SKM-1 treated with dmso at 0.1 percent for 144 hours (cell line): ENCODE data around the gene GSTM1.
"Not testable (repeated sequence)": the region's sequence is repeated elsewhere in the genome, so short reads cannot be mapped to it uniquely, and the experiment has no call there.

Experiments
- DNase-seq: peaks from one replicate; lab custom pipeline; 2025; ENCODE audit not compliant: unreplicated experiment; lab: John Stamatoyannopoulos, UW

Gene GSTM1

DNA sequence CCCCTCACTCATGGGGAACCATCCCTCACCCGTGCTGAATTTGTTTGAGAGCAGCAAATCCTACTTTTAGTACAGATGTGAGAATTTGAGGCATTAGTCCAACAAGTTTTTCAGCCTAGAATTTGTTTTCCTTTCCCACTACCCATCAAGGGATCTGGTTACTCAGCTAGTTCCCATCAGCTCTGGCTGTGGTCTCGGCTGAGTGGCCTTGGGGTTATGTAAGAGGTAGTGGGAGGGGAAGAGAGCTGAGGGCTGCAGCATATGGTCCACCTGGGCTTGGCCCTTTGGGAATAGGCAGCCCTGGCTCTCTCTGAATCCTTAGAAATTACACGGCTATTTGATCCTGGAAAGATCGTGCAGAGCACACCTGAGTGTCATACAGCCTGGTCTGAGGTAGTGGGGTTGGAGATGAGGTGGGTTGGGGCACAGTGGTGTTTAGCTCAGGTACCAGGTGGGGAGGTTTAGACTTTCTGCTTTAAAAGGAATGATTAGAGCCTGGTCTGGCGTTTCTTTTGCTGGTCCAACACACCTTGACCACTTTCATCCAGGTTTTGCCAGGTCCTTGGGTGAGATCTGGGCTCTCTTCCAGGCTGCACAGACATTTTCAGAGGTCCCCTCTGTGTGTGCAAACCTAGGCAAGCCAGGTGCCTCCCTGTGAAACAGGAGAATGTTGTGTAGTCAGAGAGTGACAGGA, 27.5 kb upstream of the GSTM1 start:
- DNase-seq, result peak; percentile 63

DNA sequence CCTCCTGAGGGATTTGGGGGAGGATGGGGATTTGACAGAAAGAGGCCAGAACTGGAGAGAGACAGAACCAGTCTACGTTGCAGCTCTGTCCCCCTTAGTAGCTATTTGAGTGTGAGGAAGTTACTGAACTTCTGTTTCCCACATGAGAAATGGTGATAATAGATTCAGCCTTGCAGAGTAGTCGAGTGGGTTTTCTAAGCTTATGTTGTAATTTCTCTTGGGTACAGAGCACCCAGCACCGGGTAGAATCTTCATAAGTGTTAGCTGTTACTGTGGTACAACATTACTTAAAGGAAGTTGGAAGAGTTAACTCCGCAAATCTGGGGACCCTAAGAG, 27.0 kb upstream of the GSTM1 start:
- DNase-seq, result peak; percentile 34

DNA sequence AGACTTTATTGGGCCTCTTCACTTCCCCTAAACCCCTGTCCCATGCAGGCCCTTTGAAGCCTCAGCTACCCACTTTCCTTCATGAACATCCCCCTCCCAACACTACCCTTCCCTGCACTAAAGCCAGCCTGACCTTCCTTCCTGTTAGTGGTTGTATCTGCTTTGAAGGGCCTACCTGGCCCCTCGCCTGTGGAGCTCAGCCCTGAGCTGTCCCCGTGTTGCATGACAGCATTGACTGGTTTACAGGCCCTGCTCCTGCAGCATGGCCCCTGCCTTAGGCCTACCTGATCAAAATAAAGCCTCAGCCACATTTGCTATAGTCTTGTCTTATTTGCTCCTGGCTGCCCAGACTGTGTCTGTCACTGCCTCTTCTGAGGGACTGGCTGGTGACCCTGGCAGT, 26.2 kb upstream of the GSTM1 start:
- no peak for DNase-seq

DNA sequence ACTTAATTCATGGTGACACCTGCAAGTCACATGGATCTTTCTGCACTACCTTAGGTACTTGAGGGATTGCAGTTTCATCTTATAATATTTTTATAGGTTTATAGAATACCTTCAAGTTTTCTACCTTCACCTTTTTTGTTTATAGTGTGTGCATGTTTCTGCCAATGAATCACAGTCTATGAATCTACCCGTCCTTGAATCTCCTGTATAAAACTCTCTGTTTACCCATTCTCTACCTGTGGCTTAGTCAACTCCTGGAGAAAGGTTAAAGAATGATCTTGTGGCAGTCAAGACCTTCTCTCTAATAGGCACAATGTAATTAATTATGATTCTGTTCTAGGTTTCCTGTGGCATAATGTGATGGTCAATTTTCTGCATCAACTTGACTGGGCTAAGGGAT, 22.9 kb upstream of the GSTM1 start:
- no peak for DNase-seq

DNA sequence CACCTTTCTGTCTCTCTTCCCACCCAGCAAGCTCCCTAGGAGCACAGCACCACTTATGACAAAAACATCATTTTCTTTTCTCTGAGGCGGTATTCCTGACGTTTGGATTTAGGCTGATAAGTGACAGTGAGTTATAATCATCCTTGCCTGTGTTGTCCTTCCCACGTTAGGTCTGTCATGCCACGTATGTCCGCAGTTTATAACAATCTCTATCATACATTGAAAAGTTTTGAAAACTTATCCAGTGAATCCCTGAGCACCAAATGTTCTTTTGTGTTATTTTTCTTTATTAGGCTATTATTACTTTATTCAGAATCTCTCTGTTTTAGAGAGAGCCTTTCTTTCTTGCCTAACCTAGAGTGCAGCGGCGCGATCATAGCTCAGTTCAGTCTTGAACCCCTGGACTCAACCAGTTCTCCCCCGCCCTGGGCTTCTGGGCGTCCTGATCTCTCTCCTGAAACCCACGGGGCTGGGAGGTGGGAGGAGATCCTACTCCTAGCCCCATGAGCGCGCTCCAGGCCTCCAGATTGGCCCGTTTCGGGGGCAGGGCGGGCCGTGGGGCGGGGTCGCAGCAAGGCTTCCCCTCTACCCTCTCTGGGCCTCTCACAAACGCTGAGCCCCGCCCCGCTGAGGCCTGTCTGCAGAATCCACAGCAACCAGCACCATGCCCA, 20.0 kb upstream of the GSTM1 start, which contains the start of gene GSTM2:
Gene GSTM2, plus strand, starts transcription at position 606 of the 671 bp plus-strand sequence. Its CDS starts 59 bp downstream, at position 665.
- no peak for DNase-seq

DNA sequence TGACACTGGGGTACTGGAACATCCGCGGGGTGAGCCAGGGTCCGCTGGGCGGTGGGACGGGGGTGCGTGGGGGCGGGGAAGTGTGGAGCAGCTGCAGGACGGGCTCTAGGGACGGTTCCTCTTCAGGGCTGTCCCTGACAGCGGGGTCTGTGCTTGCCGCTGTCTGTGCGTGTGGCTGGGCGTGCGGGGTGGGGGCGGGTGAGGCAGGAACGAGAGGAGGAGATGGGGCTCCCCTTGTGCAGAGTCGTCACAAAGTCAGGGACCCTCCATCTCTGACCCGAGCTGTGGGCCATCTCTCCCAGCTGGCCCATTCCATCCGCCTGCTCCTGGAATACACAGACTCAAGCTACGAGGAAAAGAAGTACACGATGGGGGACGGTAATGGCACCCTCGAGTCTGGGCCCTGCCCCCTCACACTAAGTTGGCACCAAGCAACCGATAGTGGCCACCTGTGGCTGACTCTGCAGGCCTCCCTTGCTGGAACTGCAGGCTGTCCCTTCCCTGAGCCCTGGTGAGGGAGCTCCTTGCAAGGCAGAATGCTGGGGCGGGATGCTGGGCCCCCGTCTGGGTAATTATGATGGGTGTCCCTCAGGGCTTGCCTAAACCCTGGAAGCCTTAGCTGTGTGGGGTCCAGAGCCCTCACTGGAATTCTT, 19.4 kb upstream of the GSTM1 start:
- DNase-seq, result no peak

DNA sequence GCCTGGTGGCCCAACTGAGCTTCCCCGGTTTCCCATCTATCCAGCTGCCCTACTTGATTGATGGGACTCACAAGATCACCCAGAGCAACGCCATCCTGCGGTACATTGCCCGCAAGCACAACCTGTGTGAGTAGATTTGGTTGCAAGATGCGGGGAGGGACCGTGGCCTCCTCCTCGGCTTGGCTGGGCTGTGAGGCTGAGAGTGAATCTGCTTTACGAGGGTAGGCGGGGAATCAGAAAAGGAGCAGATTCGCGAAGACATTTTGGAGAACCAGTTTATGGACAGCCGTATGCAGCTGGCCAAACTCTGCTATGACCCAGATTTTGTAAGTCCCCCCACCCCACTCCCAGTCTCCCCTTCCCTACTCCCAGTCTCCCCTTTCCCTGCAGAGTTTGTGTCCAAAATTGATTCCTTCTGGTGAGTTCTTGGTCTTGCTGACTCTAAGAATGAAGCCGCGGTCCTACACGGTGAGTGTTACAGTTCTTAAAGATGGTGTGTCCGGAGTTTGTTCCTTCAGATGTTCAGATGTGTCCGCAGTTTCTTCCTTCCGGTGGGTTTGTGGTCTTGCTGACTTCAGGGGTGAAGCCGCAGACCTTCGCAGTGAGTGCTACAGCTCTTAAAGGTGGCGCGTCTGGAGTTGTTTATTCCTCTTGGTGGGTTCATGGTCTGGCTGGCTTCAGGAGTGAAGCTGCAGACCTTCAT, 18.2 kb upstream of the GSTM1 start:
- no peak for DNase-seq

DNA sequence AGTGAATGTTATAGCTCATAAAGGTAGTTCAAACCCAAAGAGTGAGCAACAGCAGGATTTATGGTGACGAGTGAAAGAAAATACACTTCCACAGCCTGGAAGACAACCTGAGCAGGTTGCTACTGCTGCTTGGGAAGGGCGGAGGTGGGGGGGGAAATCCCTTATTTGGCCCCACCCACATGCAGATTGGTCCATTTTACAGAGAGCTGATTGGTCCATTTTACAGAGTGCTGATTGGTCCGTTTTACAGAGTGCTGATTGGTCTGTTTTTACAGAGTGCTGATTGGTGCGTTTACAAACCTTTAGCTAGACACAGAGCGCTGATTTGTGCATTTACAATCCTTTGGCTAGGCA, 17.7 kb upstream of the GSTM1 start:
- not testable (repeated sequence) for DNase-seq

DNA sequence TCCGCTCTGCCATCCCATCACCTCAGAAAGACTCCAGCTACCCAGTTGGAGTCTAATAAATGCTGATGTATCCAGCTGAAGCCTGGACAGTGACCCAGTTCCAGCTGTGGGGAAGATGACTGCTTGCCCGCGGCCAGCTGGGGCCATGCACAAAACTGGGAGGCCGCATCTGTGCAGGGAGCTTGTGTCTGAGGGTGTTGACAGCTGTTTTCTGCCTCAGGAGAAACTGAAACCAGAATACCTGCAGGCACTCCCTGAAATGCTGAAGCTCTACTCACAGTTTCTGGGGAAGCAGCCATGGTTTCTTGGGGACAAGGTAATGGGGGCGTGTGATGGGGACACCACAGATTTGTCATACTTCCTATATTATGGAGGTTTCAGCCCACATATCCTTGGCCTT, 16.6 kb upstream of the GSTM1 start:
- DNase-seq, result no peak

DNA sequence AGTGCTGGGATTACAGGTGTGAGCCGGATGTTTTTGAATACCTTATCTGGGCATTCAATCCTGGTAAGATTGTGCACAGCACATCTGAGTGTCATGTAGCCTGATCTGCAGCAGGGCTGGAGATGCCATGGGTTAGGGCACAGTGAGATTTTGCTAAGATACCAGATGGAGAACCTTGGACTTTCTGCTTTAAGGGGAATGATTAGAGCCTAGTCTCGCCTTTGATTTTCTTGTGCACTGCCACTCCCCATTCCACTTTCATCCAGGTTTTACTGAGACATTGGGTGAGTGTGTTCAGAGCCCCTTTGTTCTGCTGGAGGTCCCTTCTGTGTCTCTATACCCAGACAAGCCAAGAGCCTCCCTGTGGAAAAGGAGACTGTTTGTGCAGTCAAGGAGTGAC, 13.8 kb upstream of the GSTM1 start:
- not testable (repeated sequence) for DNase-seq

DNA sequence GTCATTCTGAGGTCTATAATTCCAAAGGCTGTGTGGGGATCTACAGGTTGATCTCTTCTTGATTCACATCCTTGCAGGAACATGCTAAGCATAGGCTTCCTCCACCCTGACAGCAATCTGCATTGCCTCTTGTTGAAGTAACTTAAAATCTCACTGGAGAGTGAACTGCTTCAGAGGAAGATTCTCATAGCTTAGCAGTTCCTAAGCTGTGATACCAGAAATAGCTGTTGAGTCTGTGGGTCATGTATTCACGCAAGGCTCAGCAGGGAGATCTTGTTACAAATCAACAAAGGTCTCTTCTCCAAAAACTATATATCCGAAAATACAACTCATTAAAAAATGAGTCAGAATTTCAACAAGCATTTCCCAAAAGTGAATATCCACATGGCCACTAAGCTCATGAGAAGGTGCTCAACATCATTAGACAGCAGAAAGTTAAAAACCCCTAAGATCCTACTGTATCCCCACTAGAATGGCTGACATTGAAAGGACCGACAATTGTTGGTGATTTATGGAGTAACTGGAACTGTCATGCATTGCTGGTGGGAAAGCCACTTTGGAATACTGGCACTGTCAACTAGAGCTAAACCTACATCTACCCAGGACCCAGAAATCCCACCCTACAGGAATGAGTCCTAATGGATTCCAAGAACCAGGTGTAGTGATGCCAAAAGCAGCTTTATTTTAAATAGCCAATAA, 10.8 kb upstream of the GSTM1 start:
- not testable (repeated sequence) for DNase-seq

DNA sequence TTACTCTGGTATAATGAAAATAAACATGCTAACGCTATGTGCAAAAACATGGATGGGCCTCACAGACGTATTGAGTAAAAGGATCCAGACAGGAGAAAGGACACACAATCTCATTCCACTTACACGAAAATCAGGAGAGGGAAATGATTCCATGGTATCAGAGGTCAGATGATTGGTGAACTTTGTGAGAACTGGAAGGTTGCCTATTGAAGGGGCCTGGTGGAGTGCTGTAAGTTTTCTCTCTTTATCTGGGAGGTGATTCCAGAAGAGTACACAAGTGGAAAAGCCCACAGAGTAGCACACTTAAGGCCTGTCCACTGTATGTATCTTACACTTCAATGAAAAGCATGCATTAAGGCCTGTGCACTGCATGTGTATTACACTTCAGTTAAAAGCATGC, 10.2 kb upstream of the GSTM1 start:
- DNase-seq, result no peak

DNA sequence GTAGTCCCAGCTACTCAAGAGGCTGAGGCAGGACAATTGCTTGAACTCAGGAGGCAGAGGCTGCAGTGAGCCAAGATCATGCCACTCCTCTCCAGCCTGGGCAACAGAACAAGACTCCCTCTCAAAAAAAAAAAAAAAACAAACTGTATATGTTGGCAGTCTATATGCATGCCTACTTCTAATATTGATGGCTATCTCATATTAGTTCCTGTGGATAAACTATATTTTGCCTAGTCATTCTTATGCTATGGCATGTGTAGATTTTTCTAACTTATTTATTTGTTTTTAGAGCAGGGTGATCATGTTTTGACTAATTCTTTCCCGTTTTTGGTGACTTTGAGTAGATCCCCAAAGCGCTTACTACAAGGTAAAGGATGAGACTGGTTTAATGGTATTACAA, 9.0 kb upstream of the GSTM1 start:
- not testable (repeated sequence) for DNase-seq

DNA sequence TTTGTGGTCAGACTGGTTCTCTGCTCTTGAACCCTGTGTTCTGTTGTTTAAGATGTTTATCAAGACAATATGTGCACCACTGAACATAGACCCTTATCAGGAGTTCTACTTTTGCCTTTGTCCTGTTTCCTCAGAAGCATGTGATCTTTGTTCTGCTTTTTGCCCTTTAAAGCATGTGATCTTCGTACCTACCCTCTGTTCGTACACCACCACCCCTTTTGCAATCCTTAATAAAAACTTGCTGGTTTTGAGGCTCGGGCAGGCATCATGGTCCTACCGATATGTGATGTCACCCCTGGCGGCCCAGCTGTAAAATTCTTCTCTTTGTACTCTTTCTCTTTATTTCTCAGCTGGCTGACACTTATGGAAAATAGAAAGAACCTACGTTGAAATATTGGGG, 2.8 kb upstream of the GSTM1 start:
- DNase-seq, result not testable (repeated sequence)

DNA sequence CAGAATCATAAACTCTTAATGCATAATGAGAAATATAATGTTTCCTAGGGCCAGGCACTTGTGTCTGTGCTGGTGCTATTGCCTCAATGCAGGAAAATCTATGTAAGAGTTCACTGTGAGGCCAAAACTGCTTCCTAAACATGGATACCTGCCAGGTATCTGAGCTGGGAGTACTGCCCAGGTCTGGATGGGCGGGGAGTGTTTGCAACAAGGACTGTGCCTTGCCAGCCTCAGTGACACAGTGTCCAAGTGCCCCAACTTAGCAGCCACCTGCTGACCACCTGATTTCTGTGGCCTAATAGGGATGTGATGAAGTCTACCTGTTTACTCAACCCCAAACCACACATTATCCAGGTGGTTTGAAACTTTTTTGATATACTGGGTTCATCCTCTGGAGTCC, 2.2 kb upstream of the GSTM1 start:
- not testable (repeated sequence) for DNase-seq

DNA sequence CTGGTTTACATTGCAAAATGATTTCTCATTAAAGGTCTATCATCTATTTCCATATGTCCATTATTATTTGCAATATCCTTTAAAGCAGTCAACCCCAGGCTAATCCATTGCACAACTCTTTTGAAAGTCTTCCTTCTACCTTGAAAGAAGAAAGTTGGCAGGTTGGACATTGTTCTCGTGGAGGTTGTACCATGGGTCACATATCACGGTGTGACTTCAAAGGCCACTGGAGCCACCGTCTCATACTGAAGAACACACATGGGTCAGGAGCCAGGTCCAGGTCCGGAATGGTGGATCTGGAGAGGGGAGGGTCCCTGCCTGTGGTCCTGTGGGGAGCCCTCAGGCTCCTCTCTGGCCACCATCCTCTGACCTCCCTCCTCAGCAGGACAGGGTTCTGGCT, 1.7 kb upstream of the GSTM1 start:
- not testable (repeated sequence) for DNase-seq

DNA sequence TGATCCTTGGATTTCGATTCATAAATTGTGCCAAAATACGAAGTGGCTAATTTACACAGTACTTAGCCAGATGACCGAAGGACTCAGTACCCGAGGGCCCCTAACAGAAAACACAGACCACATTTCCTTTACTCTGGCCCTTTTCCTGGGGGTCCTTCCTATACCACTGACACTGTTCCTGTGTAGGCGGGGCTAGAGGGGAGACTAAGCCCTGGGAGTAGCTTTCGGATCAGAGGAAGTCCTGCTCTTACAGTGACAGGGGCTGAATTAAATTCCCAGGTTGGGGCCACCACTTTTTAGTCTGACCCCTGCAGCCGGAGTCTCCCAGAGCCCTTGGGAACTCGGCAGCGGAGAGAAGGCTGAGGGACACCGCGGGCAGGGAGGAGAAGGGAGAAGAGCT, 508 bp upstream of the GSTM1 start:
- not testable (repeated sequence) for DNase-seq

DNA sequence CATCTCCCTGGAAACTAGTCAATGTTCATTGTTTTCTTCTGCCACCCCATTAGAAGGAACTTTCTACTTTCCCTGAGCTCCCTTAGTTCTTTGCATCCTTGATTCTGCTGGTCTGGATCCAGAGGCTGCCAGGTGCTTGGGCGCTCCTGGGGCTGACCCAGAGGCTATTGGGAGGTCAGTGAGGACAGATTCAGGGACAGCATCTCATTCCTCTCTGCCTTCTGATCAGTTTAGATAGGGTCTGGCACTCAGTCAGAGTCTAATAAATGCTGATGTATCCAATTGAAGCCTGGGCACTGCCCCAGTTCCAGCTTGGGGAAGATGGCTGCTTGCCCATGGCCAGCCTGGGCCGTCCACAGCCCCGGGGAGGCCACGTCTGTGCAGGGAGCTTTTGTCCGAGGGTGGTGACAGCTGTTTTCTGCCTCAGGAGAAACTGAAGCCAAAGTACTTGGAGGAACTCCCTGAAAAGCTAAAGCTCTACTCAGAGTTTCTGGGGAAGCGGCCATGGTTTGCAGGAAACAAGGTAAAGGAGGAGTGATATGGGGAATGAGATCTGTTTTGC, 2.3 kb downstream of the GSTM1 start:
- no peak for DNase-seq

DNA sequence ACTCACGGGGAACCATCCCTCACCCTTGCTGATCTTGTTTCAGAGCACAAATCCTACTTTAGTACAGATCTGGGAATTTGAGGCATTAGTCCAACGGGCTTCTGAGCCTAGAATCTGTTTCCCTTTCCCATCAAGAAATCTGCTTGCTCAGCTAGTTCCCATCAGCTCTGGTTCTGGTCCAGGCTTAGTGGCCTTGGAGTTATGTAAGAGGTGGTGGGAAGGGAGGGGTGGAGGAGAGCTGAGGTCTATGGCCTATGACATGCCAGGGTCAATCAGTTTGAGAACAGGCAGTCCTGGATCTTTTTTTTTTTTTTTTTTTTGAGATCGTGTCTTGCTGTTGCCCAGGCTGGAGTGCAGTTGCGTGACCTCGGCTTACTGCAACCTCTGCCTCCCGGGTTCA, 4.1 kb downstream of the GSTM1 start:
- no peak for DNase-seq

DNA sequence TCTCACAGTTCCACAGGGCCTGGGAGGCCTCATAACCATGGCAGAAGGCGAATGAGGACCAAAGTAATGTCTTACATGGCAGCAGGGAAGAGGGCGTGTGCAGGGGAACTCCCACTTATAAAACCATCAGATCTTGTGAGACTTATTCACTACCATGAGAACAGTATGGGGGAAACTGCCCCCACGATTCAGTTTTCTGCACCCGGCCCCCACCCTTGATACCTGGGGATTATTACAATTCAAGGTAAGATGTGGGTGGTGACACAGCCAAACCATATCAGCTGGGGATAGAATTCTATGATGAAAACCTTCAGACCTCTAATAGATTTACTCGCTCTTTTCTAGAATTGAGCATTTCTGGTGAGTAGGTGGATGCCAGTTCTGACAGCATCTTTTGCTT, 6.8 kb downstream of the GSTM1 start:
- not testable (repeated sequence) for DNase-seq

DNA sequence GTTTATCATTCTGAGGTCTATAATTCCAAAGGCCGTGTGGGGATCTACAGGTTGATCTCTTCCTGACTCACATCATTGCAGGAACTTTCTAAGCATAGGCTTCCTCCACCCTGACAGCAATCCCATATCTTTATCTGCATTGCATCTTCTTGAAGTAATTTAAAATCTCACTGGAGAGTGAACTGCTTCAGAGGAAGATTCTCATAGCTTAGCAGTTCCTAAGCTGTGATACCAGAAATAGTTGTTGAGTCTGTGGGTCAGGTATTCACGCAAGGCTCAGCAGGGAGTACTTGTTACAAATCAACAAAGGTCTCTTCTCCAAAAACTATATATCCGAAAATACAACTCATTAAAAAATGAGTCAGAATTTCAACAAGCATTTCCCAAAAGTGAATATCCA, 7.5 kb downstream of the GSTM1 start:
- DNase-seq, result not testable (repeated sequence)
